Mesothelial cell of epicardium (in vitro differentiated cells): ENCODE results near the gene LDB1. TPM values are rescaled to one million over a fixed set of nuclear protein-coding genes. Genes with fewer than 3 reads are reported as not detected.

Experiments used
- DNase-seq, 2 experiments: peaks; one replicate each; pipeline ENCODE4 v3.0.0; 2021; ENCODE audit warnings: low spot score in 2 of 2; ENCODE audit not compliant: unreplicated experiment in 2 of 2
- H3K27ac Mint-ChIP-seq: 2 replicates; pipeline ENCODE4 v1.8.0; 2021; ENCODE audit warnings: mixed read lengths
- H3K27me3 Mint-ChIP-seq: 2 replicates; pipeline ENCODE4 v1.8.0; 2021; ENCODE audit warnings: low read depth, mixed read lengths
- H3K36me3 Mint-ChIP-seq: 2 replicates; pipeline ENCODE4 v1.8.0; 2021; ENCODE audit warnings: mixed read lengths
- H3K4me1 Mint-ChIP-seq: 2 replicates; pipeline ENCODE4 v1.8.0; 2021; ENCODE audit warnings: mixed read lengths
- H3K4me3 Mint-ChIP-seq: 2 replicates; pipeline ENCODE4 v1.8.0; 2021; ENCODE audit warnings: mild to moderate bottlenecking, moderate library complexity, mixed read lengths
- H3K9me3 Mint-ChIP-seq: 2 replicates; pipeline ENCODE4 v1.8.0; 2021; ENCODE audit warnings: mixed read lengths
- total RNA-seq: library from RNA; stranded (reverse); gene quantifications from 3 replicates; pipeline ENCODE4 v1.2.1, GENCODE V29; 2021
- TF ChIP-seq, protein P1 (sequence below): fragments of 200-600 bp; sonication (generic); IDR thresholded peaks from one replicate; pipeline ENCODE4 v1.5.0; 2021; ENCODE audit warnings: antibody characterized with exemption; ENCODE audit not compliant: unreplicated experiment

The LDB1 gene
- total RNA-seq, 1 donor from 2014 or later, result 178 TPM

DNA sequence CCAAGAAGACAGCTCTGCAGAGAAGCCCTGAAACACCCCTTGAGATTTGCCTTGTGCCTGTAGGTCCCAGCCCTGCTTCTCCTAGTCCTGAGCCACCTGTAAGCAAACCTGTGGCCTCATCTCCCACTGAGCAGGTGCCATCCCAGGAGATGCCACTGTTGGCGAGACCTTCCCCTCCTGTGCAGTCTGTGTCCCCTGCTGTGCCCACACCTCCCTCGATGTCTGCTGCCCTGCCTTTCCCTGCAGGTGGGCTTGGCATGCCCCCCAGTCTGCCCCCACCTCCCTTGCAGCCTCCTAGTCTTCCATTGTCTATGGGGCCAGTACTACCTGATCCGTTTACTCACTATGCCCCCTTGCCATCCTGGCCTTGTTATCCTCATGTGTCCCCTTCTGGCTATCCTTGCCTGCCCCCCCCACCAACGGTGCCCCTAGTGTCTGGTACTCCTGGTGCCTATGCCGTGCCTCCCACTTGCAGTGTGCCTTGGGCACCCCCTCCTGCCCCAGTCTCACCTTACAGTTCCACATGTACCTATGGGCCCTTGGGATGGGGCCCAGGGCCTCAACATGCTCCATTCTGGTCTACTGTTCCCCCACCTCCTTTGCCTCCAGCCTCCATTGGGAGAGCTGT lies 20.9 kb upstream of the LDB1 start:
- TF ChIP-seq, protein P1, sequence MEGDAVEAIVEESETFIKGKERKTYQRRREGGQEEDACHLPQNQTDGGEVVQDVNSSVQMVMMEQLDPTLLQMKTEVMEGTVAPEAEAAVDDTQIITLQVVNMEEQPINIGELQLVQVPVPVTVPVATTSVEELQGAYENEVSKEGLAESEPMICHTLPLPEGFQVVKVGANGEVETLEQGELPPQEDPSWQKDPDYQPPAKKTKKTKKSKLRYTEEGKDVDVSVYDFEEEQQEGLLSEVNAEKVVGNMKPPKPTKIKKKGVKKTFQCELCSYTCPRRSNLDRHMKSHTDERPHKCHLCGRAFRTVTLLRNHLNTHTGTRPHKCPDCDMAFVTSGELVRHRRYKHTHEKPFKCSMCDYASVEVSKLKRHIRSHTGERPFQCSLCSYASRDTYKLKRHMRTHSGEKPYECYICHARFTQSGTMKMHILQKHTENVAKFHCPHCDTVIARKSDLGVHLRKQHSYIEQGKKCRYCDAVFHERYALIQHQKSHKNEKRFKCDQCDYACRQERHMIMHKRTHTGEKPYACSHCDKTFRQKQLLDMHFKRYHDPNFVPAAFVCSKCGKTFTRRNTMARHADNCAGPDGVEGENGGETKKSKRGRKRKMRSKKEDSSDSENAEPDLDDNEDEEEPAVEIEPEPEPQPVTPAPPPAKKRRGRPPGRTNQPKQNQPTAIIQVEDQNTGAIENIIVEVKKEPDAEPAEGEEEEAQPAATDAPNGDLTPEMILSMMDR, result no peak
- Mint-ChIP-seq H3K4me3 (no peak overlapping the region), H3K9me3 (no peaks in the 10 kb centered on the region), H3K27ac (no peak overlapping the region), H3K36me3 (peaks cover 46% of the 10 kb centered on the region), H3K4me1 (peaks cover 6% of the 10 kb centered on the region), H3K27me3 (no peaks in the 10 kb centered on the region)
- DNase-seq, result no peak

DNA sequence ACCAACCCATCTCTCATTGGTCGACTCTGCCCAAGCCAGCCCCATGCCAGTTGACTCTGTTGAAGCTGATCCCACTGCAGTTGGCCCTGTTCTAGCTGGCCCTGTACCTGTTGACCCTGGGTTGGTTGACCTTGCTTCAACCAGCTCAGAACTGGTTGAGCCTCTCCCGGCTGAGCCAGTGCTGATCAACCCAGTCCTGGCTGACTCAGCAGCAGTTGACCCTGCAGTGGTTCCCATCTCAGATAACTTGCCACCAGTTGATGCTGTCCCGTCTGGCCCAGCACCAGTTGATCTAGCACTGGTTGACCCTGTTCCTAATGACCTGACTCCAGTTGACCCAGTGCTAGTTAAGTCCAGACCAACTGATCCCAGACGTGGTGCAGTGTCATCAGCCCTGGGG lies 20.1 kb upstream of the LDB1 start:
- no peaks in the 10 kb centered on the region for H3K27me3 Mint-ChIP-seq
- H3K4me3 Mint-ChIP-seq, result no peak overlapping the region
- TF ChIP-seq, protein P1, result no peak
- H3K36me3 Mint-ChIP-seq, result peaks cover 44% of the 10 kb centered on the region
- DNase-seq, result no peak
- H3K27ac Mint-ChIP-seq, result no peak overlapping the region
- peaks cover 11% of the 10 kb centered on the region for H3K4me1 Mint-ChIP-seq
- no peaks in the 10 kb centered on the region for H3K9me3 Mint-ChIP-seq

DNA sequence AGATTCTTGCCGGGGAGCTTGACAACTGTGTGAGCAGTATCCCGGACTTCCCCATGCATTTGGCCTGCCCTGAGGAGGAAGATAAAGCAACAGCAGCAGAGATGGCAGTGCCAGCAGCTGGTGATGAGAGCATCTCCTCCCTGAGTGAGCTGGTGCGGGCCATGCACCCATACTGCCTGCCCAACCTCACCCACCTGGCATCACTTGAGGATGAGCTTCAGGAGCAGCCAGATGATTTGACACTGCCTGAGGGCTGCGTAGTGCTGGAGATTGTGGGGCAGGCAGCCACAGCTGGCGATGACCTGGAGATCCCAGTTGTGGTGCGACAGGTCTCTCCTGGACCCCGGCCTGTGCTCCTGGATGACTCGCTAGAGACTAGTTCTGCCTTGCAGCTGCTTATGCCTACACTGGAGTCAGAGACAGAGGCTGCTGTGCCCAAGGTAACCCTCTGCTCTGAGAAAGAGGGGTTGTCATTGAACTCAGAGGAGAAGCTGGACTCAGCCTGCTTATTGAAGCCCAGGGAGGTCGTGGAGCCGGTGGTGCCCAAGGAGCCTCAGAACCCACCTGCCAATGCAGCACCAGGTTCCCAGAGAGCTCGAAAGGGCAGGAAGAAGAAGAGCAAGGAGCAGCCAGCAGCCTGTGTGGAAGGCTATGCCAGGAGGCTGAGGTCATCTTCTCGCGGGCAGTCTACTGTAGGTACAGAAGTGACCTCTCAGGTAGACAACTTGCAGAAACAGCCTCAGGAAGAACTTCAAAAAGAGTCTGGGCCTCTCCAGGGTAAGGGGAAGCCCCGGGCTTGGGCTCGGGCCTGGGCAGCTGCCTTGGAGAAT lies 19.3 kb upstream of the LDB1 start:
- no peaks in the 10 kb centered on the region for H3K9me3 Mint-ChIP-seq
- DNase-seq, result no peak
- H3K4me3 Mint-ChIP-seq, result no peak overlapping the region
- H3K27me3 Mint-ChIP-seq, result no peaks in the 10 kb centered on the region
- peaks cover 41% of the 10 kb centered on the region for H3K36me3 Mint-ChIP-seq
- H3K27ac Mint-ChIP-seq, result no peak overlapping the region
- TF ChIP-seq, protein P1, result no peak
- peaks cover 17% of the 10 kb centered on the region for H3K4me1 Mint-ChIP-seq

DNA sequence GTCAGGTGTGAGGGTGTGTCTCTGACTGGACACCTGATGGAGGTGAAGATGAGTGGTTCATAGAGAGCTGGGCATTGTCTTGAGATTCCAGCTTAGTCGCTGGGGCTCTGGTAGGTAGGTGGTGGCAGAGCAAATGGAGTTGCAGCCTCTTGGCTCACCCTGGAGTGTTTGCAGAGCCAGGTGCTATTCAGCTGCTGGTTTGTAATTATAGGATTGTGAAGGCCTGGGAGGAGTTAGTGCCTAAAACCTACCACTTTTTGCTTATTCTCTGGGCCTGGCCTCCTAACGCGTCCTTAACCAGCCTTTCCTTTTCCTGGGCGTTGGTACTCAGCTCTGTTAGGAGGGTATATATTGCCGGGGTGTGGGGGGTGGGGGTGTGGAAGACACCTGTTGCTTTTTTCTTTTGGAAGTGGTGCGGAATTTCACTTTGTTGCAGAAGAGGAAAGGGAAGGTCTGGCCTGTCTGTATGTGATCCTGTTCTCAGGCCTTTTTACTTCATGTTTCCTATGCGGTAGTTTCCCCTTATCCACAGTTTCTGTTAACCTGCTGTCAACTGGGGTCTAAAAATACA lies 15.9 kb upstream of the LDB1 start:
- no peak overlapping the region for H3K4me3 Mint-ChIP-seq
- peaks cover 19% of the 10 kb centered on the region for H3K36me3 Mint-ChIP-seq
- peak overlapping the region; percentile 64 for H3K27ac Mint-ChIP-seq
- H3K4me1 Mint-ChIP-seq, result peaks cover 27% of the 10 kb centered on the region
- no peaks in the 10 kb centered on the region for H3K27me3 Mint-ChIP-seq
- TF ChIP-seq, protein P1, result no peak
- no peak for DNase-seq
- no peaks in the 10 kb centered on the region for H3K9me3 Mint-ChIP-seq

DNA sequence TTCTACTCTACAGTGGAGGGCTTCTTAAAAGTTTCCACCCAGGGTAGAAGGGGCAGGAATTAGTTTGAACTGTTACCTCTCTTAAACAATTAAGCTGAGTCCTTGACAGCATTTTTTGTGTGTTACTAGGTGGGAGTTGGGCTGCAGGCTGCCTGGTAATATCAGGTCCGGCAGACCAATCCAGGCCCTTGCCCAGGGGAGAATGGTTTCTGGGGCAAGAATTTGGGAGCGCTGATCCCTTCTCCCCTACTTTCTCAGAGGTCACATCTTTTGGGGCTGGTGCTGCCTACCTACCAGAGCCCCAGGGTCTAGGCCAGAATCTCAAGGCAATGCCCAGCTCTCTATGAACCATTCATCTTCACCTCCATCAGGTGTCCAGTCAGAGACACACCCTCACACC lies 14.2 kb upstream of the LDB1 start:
- Mint-ChIP-seq H3K27ac (peak overlapping the region; percentile 93), H3K9me3 (no peaks in the 10 kb centered on the region), H3K4me1 (peaks cover 27% of the 10 kb centered on the region), H3K27me3 (no peaks in the 10 kb centered on the region), H3K36me3 (peaks cover 6% of the 10 kb centered on the region), H3K4me3 (peak overlapping the region; percentile 97)
- TF ChIP-seq, protein P1, result no peak
- DNase-seq, result no peak
